BLaER1 (cell line): ENCODE results near the gene RHO.

Experiments used
- H3K27ac ChIP-seq: shearing (Covaris generic); formaldehyde crosslinking; 2 replicates; pipeline ENCODE4 v1.8.1; 2022
- H3K27me3 ChIP-seq: shearing (Covaris generic); formaldehyde crosslinking; 2 replicates; pipeline ENCODE4 v1.8.1; 2022
- H3K36me3 ChIP-seq: shearing (Covaris generic); formaldehyde crosslinking; 2 replicates; pipeline ENCODE4 v1.8.1; 2022
- H3K4me1 ChIP-seq: shearing (Covaris generic); formaldehyde crosslinking; 2 replicates; pipeline ENCODE4 v1.8.1; 2022
- H3K4me2 ChIP-seq: shearing (Covaris generic); formaldehyde crosslinking; 2 replicates; pipeline ENCODE4 v1.8.1; 2022
- H3K4me3 ChIP-seq: shearing (Covaris generic); formaldehyde crosslinking; 2 replicates; pipeline ENCODE4 v1.8.1; 2022
- H3K9ac ChIP-seq: shearing (Covaris generic); formaldehyde crosslinking; 2 replicates; pipeline ENCODE4 v1.8.1; 2022
- H3K9me3 ChIP-seq: shearing (Covaris generic); formaldehyde crosslinking; 2 replicates; pipeline ENCODE4 v1.8.1; 2022
- H4K20me1 ChIP-seq: shearing (Covaris generic); formaldehyde crosslinking; 2 replicates; pipeline ENCODE4 v1.8.1; 2022
- Cebpa-rat ChIP-seq: shearing (Covaris generic); IDR thresholded peaks from 2 replicates; pipeline ENCODE4 v1.8.1; 2022

Gene RHO

GRCh38 chr3:129564981-129565644, 36.7 kb downstream of the RHO start:
- H3K9ac ChIP-seq = 0 out of 2 replicates have a peak overlapping the region, but pooled peaks have one; percentile 5
- peaks cover 83% of the 10 kb centered on the region for H3K36me3 ChIP-seq
- peak overlapping the region; percentile 48 for H3K27ac ChIP-seq
- H3K4me1 ChIP-seq = peaks cover 29% of the 10 kb centered on the region
- H3K9me3 ChIP-seq = no peaks in the 10 kb centered on the region
- no peaks in the 10 kb centered on the region for H4K20me1 ChIP-seq
- H3K27me3 ChIP-seq = no peaks in the 10 kb centered on the region
- no peak for TF ChIP-seq Cebpa-rat
- no peak overlapping the region for H3K4me2 ChIP-seq
- no peak overlapping the region for H3K4me3 ChIP-seq

- H3K4me1 ChIP-seq = peaks cover 25% of the 10 kb centered on the region
Observed at GRCh38 chr3:129565902-129566301, 37.5 kb downstream of the RHO start.

GRCh38 chr3:129567176-129567705, 38.8 kb downstream of the RHO start:
- H3K9me3 ChIP-seq = no peaks in the 10 kb centered on the region
- peaks cover 24% of the 10 kb centered on the region for H3K4me1 ChIP-seq
- H3K9ac ChIP-seq = no peak overlapping the region
- H4K20me1 ChIP-seq = no peaks in the 10 kb centered on the region
- H3K27ac ChIP-seq = no peak overlapping the region; the same call in 1 of the 2 replicates
- no peak overlapping the region for H3K4me2 ChIP-seq
- peaks cover 98% of the 10 kb centered on the region for H3K36me3 ChIP-seq
- H3K4me3 ChIP-seq = no peak overlapping the region
- no peak for TF ChIP-seq Cebpa-rat
- H3K27me3 ChIP-seq = no peaks in the 10 kb centered on the region

More at GRCh38 chr3:129565902-129566301, 37.5 kb downstream of the RHO start:
- Histone ChIP-seq H3K4me3 (no peak overlapping the region), H3K9me3 (no peaks in the 10 kb centered on the region), H3K27ac (no peak overlapping the region; the same call in 1 of the 2 replicates), H3K27me3 (no peaks in the 10 kb centered on the region), H3K36me3 (peaks cover 90% of the 10 kb centered on the region), H3K4me2 (no peak overlapping the region), H3K9ac (no peak overlapping the region), H4K20me1 (no peaks in the 10 kb centered on the region)
- no peak for TF ChIP-seq Cebpa-rat

- Histone ChIP-seq H3K27ac (no peak overlapping the region), H3K9me3 (no peaks in the 10 kb centered on the region), H3K36me3 (peaks cover 98% of the 10 kb centered on the region), H3K9ac (no peak overlapping the region), H3K4me2 (no peak overlapping the region), H3K27me3 (no peaks in the 10 kb centered on the region), H3K4me1 (peaks cover 24% of the 10 kb centered on the region), H4K20me1 (no peaks in the 10 kb centered on the region), H3K4me3 (no peak overlapping the region)
- no peak for TF ChIP-seq Cebpa-rat
Observed at GRCh38 chr3:129567939-129568338, 39.5 kb downstream of the RHO start.

- Histone ChIP-seq H3K9me3 (no peaks in the 10 kb centered on the region), H3K4me2 (no peak overlapping the region), H3K4me1 (peaks cover 43% of the 10 kb centered on the region), H3K4me3 (no peak overlapping the region), H3K9ac (no peak overlapping the region), H3K27ac (0 out of 2 replicates have a peak overlapping the region, but pooled peaks have one; percentile 35), H4K20me1 (no peaks in the 10 kb centered on the region), H3K27me3 (no peaks in the 10 kb centered on the region), H3K36me3 (peaks cover 93% of the 10 kb centered on the region)
- no peak for TF ChIP-seq Cebpa-rat
Observed at GRCh38 chr3:129569856-129570255, 41.4 kb downstream of the RHO start.

- Histone ChIP-seq H3K9me3 (no peaks in the 10 kb centered on the region), H3K4me2 (0 out of 2 replicates have a peak overlapping the region, but pooled peaks have one; percentile 97), H3K4me3 (no peak overlapping the region), H3K4me1 (peaks cover 63% of the 10 kb centered on the region), H3K27ac (peak overlapping the region; percentile 72), H3K27me3 (no peaks in the 10 kb centered on the region), H3K9ac (no peak overlapping the region), H4K20me1 (no peaks in the 10 kb centered on the region), H3K36me3 (peaks cover 73% of the 10 kb centered on the region)
- TF ChIP-seq Cebpa-rat = no peak
Observed at GRCh38 chr3:129571605-129572547, 43.4 kb downstream of the RHO start.

GRCh38 chr3:129572603-129573002, 44.2 kb downstream of the RHO start:
- Histone ChIP-seq H3K4me2 (peak overlapping the region; percentile 97; the same call in 1 of the 2 replicates), H3K4me1 (peaks cover 70% of the 10 kb centered on the region), H3K4me3 (no peak overlapping the region), H3K27me3 (no peaks in the 10 kb centered on the region), H3K9ac (no peak overlapping the region), H4K20me1 (no peaks in the 10 kb centered on the region), H3K9me3 (no peaks in the 10 kb centered on the region), H3K36me3 (peaks cover 66% of the 10 kb centered on the region), H3K27ac (peak overlapping the region; percentile 72)
- TF ChIP-seq Cebpa-rat = no peak

- H3K36me3 ChIP-seq = peaks cover 59% of the 10 kb centered on the region
- H3K9ac ChIP-seq = peak overlapping the region; percentile 34; the same call in 1 of the 2 replicates
Observed at GRCh38 chr3:129573493-129573892, 45.1 kb downstream of the RHO start.

GRCh38 chr3:129574206-129574605, 45.8 kb downstream of the RHO start:
- peaks cover 54% of the 10 kb centered on the region for H3K36me3 ChIP-seq
- H3K4me2 ChIP-seq = peak overlapping the region; percentile 97
- no peaks in the 10 kb centered on the region for H3K27me3 ChIP-seq
- no peak for TF ChIP-seq Cebpa-rat
- peaks cover 86% of the 10 kb centered on the region for H3K4me1 ChIP-seq
- peak overlapping the region; percentile 85 for H3K9ac ChIP-seq
- H3K27ac ChIP-seq = peak overlapping the region; percentile 99
- H3K9me3 ChIP-seq = no peaks in the 10 kb centered on the region
- H4K20me1 ChIP-seq = no peaks in the 10 kb centered on the region
- H3K4me3 ChIP-seq = no peak overlapping the region

More at GRCh38 chr3:129573493-129573892, 45.1 kb downstream of the RHO start:
- Histone ChIP-seq H3K27me3 (no peaks in the 10 kb centered on the region), H3K4me2 (peak overlapping the region; percentile 97), H3K4me3 (no peak overlapping the region), H3K27ac (peak overlapping the region; percentile 72), H3K9me3 (no peaks in the 10 kb centered on the region), H3K4me1 (peaks cover 79% of the 10 kb centered on the region), H4K20me1 (no peaks in the 10 kb centered on the region)
- TF ChIP-seq Cebpa-rat = no peak
